Liver (tissue), 9 donors: ENCODE data around the gene DHX40. TPM values are rescaled to one million over a fixed set of nuclear protein-coding genes. Genes with fewer than 3 reads are reported as not detected.

Experiments
- DNase-seq: peaks from one replicate; pipeline ENCODE4 v3.0.0-alpha.2; 2017; ENCODE audit warnings: low spot score
- H3K27ac ChIP-seq, 2 donors: one replicate each; pipeline ENCODE4 v1.7.0; 2013; ENCODE audit warnings: inconsistent platforms in 2 of 2, low read length in 2 of 2, control low read depth in 1 of 2, low read depth in 1 of 2, mild to moderate bottlenecking in 1 of 2
- H3K27me3 ChIP-seq, 4 donors: one replicate each; pipeline versions ENCODE4 v1.6.1 to v1.7.0; 2013; ENCODE audit warnings: low read length in 3 of 4, inconsistent platforms in 1 of 4, mild to moderate bottlenecking in 1 of 4, moderate library complexity in 1 of 4; ENCODE audit not compliant: control insufficient read depth in 4 of 4, insufficient read depth in 4 of 4
- H3K36me3 ChIP-seq, 4 donors: one replicate each; pipeline versions ENCODE4 v1.6.1 to v1.7.0; 2013; ENCODE audit warnings: low read length in 3 of 4, mild to moderate bottlenecking in 3 of 4, low read depth in 1 of 4, moderate library complexity in 1 of 4; ENCODE audit not compliant: control insufficient read depth in 4 of 4, insufficient read depth in 3 of 4
- H3K4me1 ChIP-seq, 4 donors: one replicate each; pipeline versions ENCODE4 v1.6.1 to v1.7.0; 2013; ENCODE audit warnings: low read length in 3 of 4, mild to moderate bottlenecking in 3 of 4, moderate library complexity in 1 of 4; ENCODE audit not compliant: control insufficient read depth in 4 of 4, insufficient read depth in 4 of 4
- H3K4me3 ChIP-seq, 3 donors: one replicate each; pipeline versions ENCODE4 v1.6.1 to v1.7.0; 2013; ENCODE audit warnings: low read length in 3 of 3, control low read depth in 1 of 3, low read depth in 1 of 3, mild to moderate bottlenecking in 1 of 3
- H3K9ac ChIP-seq, 2 donors: one replicate each; pipeline ENCODE4 v1.7.0; 2013; ENCODE audit warnings: low read length in 2 of 2, mild to moderate bottlenecking in 2 of 2, moderate library complexity in 2 of 2, control low read depth in 1 of 2, low read depth in 1 of 2
- H3K9me3 ChIP-seq, 4 donors: one replicate each; pipeline versions ENCODE4 v1.6.1 to v1.7.0; 2013; ENCODE audit warnings: low read length in 3 of 4; ENCODE audit not compliant: control insufficient read depth in 4 of 4
- ATF3 ChIP-seq: IDR thresholded peaks from 2 replicates; pipeline ENCODE4 v1.6.1; 2016; ENCODE audit warnings: antibody characterized with exemption
- CTCF ChIP-seq: fragments of 150-350 bp; IDR thresholded peaks from 2 replicates; pipeline ENCODE4 v1.5.1; 2017; ENCODE audit warnings: improper control_type of control experiment, low read depth, low read length; ENCODE audit not compliant: missing input control
- EGR1 ChIP-seq, 2 donors: IDR thresholded peaks; 2 replicates each; pipeline ENCODE4 v1.6.1; 2016 to 2018; ENCODE audit warnings: antibody characterized with exemption in 2 of 2, low read depth in 2 of 2
- FOXA1 ChIP-seq: IDR thresholded peaks from 2 replicates; pipeline ENCODE4 v1.6.1; 2016; ENCODE audit warnings: antibody characterized with exemption
- FOXA2 ChIP-seq: IDR thresholded peaks from 2 replicates; pipeline ENCODE4 v1.6.1; 2016; ENCODE audit warnings: antibody characterized with exemption
- GABPA ChIP-seq, 2 donors: IDR thresholded peaks in 1 of 2; conservative IDR thresholded peaks in 1 of 2; 2 replicates each; pipeline ENCODE4 v1.6.1; 2016; ENCODE audit warnings: antibody characterized with exemption in 2 of 2, mild to moderate bottlenecking in 1 of 2, moderate library complexity in 1 of 2
- HNF4A ChIP-seq, 2 donors: conservative IDR thresholded peaks; 2 replicates each; pipeline ENCODE4 v1.6.1; 2016; ENCODE audit warnings: antibody characterized with exemption in 2 of 2, mild to moderate bottlenecking in 2 of 2
- HNF4G ChIP-seq: IDR thresholded peaks from 2 replicates; pipeline ENCODE4 v1.6.1; 2016; ENCODE audit warnings: antibody characterized with exemption
- JUND ChIP-seq, 2 donors: IDR thresholded peaks; 2 replicates each; pipeline ENCODE4 v1.6.1; 2016; ENCODE audit warnings: antibody characterized with exemption in 2 of 2
- MAX ChIP-seq: IDR thresholded peaks from 2 replicates; pipeline ENCODE4 v1.6.1; 2016; ENCODE audit warnings: antibody characterized with exemption
- NR2F2 ChIP-seq: IDR thresholded peaks from 2 replicates; pipeline ENCODE4 v1.6.1; 2016; ENCODE audit warnings: antibody characterized with exemption
- RAD21 ChIP-seq, 2 donors: IDR thresholded peaks; 2 replicates each; pipeline ENCODE4 v1.6.1; 2016; ENCODE audit warnings: antibody characterized with exemption in 2 of 2, mild to moderate bottlenecking in 2 of 2
- REST ChIP-seq: IDR thresholded peaks from 2 replicates; pipeline ENCODE4 v1.6.1; 2016; ENCODE audit warnings: antibody characterized with exemption, mild to moderate bottlenecking
- RXRA ChIP-seq, 2 donors: IDR thresholded peaks; 2 replicates each; pipeline ENCODE4 v1.6.1; 2017 to 2018; ENCODE audit warnings: antibody characterized with exemption in 2 of 2, mild to moderate bottlenecking in 1 of 2
- SP1 ChIP-seq: IDR thresholded peaks from 2 replicates; pipeline ENCODE4 v1.6.1; 2018; ENCODE audit warnings: antibody characterized with exemption, mild to moderate bottlenecking
- TAF1 ChIP-seq: conservative IDR thresholded peaks from 2 replicates; pipeline ENCODE4 v1.6.1; 2016; ENCODE audit warnings: antibody characterized with exemption, mild to moderate bottlenecking
- YY1 ChIP-seq: IDR thresholded peaks from 2 replicates; pipeline ENCODE4 v1.6.1; 2016; ENCODE audit warnings: antibody characterized with exemption, mild to moderate bottlenecking
- ZBTB33 ChIP-seq: IDR thresholded peaks from 2 replicates; pipeline ENCODE4 v1.6.1; 2016; ENCODE audit warnings: antibody characterized with exemption
- polyA plus RNA-seq, 2 donors: library from polyadenylated mRNA; stranded (reverse) in 1 of 2; unstranded in 1 of 2; fragments of 200-250 nt in 1 of 2; fragments of >200 nt in 1 of 2; fragmentation: Nextera tagmentation in 1 of 2; extraction: Ambion mirVana in 1 of 2; gene quantifications; one replicate each; pipeline versions ENCODE4 v1.2.1 to v1.2.3, GENCODE V29; 2013 to 2015
- total RNA-seq, 2 donors: library from RNA; depleted of rRNA; stranded (reverse); fragments of >200 nt; gene quantifications; one replicate each; pipeline ENCODE4 v1.2.3, GENCODE V29; 2014
- donor health status: healthy.
- donor health status: healthy.
- donor health status: healthy.
- donor health status: healthy.
- donor health status: healthy.

Gene DHX40
- total and polyA plus RNA-seq, 4 donors, result 3.8 to 20.7 (median 11.2) TPM

GRCh38 chr17:59649886-59650285 lies 84.5 kb downstream of the DHX40 start:
- H3K4me3 ChIP-seq, result no peak overlapping the region
- no peak overlapping the region for H3K27ac ChIP-seq
- H3K4me1 ChIP-seq, result no peaks in the 10 kb centered on the region
- no peaks in the 10 kb centered on the region for H3K9me3 ChIP-seq
- no peaks in the 10 kb centered on the region for H3K27me3 ChIP-seq
- no peak for DNase-seq
- H3K36me3 ChIP-seq, result peaks cover 13 to 58% (median 54%) of the 10 kb centered on the region in 4 donors
- no peak overlapping the region for H3K9ac ChIP-seq
- TF ChIP-seq JUND (IDR thresholded peaks at IDR 0.05) (no peak), NR2F2 (no peak), REST (no peak), ATF3 (no peak), MAX (no peak), EGR1 (IDR thresholded peaks at IDR 0.05; ENCODE audit: low read depth in 2 of 2) (no peak), YY1 (no peak), RAD21 (IDR thresholded peaks at IDR 0.05) (no peak), FOXA2 (no peak), SP1 (no peak), HNF4A (conservative IDR thresholded peaks at IDR 0.05) (no peak), ZBTB33 (no peak), CTCF (no peak), GABPA (IDR thresholded peaks at IDR 0.05 in 1 of 2, conservative IDR thresholded peaks at IDR 0.05 in 1 of 2) (no peak), TAF1 (no peak), RXRA (IDR thresholded peaks at IDR 0.05) (no peak), HNF4G (no peak), FOXA1 (no peak)
